Hematopoietic multipotent progenitor cell treated with erythropoietin and hydrocortisone succinate and interleukin-3 and kit ligand, for 6 days (in vitro differentiated cells): ENCODE measurements around the gene PRB4.
A peak's percentile ranks its signal among the peaks of the same experiment; 100 is the strongest.
"Not testable (repeated sequence)": the region's sequence is repeated elsewhere in the genome, so short reads cannot be mapped to it uniquely, and the experiment has no call there.

Source experiments
- DNase-seq: peaks from one replicate; pipeline ENCODE4 v3.0.0-alpha.2; 2015

Gene PRB4

GRCh38 chr12:11310336-11310735, at the start of gene PRB4:
Gene PRB4 (minus strand): TSS chr12:11310436. CDS start chr12:11310398, 38 bp downstream.
- DNase-seq = no peak

- DNase-seq = not testable (repeated sequence)
These were observed 41.5 kb upstream of the PRB4 start for GRCh38 chr12:11351736-11352135.

- DNase-seq = no peak
These were observed 38.2 kb upstream of the PRB4 start for GRCh38 chr12:11348439-11348838.

- peak; percentile 16 for DNase-seq
These were observed 37.6 kb upstream of the PRB4 start for GRCh38 chr12:11347810-11348209.

- no peak for DNase-seq
These were observed 34.3 kb upstream of the PRB4 start for GRCh38 chr12:11344500-11344899.

- DNase-seq = no peak
These were observed 14.2 kb upstream of the PRB4 start for GRCh38 chr12:11324426-11324825.

- DNase-seq = no peak
These were observed 11.7 kb upstream of the PRB4 start for GRCh38 chr12:11321980-11322379.

GRCh38 chr12:11307143-11307542, 3.1 kb downstream of the PRB4 start:
- DNase-seq = no peak

GRCh38 chr12:11273449-11273848, 36.8 kb downstream of the PRB4 start:
- no peak for DNase-seq

- DNase-seq = no peak
These were observed 40.6 kb downstream of the PRB4 start, which contains the start of gene PRB3 for GRCh38 chr12:11269607-11270006. Gene PRB3 (minus strand): TSS chr12:11269707. CDS start chr12:11269669, 38 bp downstream.

- no peak for DNase-seq
These were observed 45.7 kb downstream of the PRB4 start for GRCh38 chr12:11264501-11264900.
